GM19324 (cell line): ENCODE measurements around the gene ACOX3.
"Not testable (repeated sequence)": the region's sequence is repeated elsewhere in the genome, so short reads cannot be mapped to it uniquely, and the experiment has no call there.

Source experiments
- ATAC-seq: cut with Tn5 transposase; IDR thresholded peaks from one replicate; pipeline ENCODE4 v1.9.1; 2021; ENCODE audit warnings: mild to moderate bottlenecking, moderate library complexity; ENCODE audit not compliant: unreplicated experiment, low FRiP score

Gene ACOX3

GRCh38 chr4:8391071-8391470, 49.5 kb downstream of the ACOX3 start:
- no peak for ATAC-seq

- no peak for ATAC-seq
Observed at GRCh38 chr4:8390577-8390976, 49.9 kb downstream of the ACOX3 start.

- no peak for ATAC-seq
Observed at GRCh38 chr4:8388528-8388870, 52.0 kb downstream of the ACOX3 start.

- ATAC-seq: no peak
Observed at GRCh38 chr4:8387615-8388527, 52.7 kb downstream of the ACOX3 start.

- no peak for ATAC-seq
Observed at GRCh38 chr4:8387194-8387593, 53.3 kb downstream of the ACOX3 start.

- ATAC-seq: no peak
Observed at GRCh38 chr4:8386731-8387130, 53.8 kb downstream of the ACOX3 start.

- ATAC-seq: not testable (repeated sequence)
Observed at GRCh38 chr4:8386131-8386530, 54.4 kb downstream of the ACOX3 start.

- ATAC-seq: no peak
Observed at GRCh38 chr4:8385611-8386010, 54.9 kb downstream of the ACOX3 start.

GRCh38 chr4:8385106-8385505, 55.4 kb downstream of the ACOX3 start:
- no peak for ATAC-seq

GRCh38 chr4:8384397-8385060, 56.0 kb downstream of the ACOX3 start:
- no peak for ATAC-seq

- ATAC-seq: no peak
Observed at GRCh38 chr4:8383451-8384160, 56.9 kb downstream of the ACOX3 start.

GRCh38 chr4:8383016-8383415, 57.5 kb downstream of the ACOX3 start:
- ATAC-seq: no peak

- ATAC-seq: no peak
Observed at GRCh38 chr4:8381814-8382581, 58.5 kb downstream of the ACOX3 start.

GRCh38 chr4:8380511-8381415, 59.8 kb downstream of the ACOX3 start:
- no peak for ATAC-seq

GRCh38 chr4:8379771-8380170, 60.8 kb downstream of the ACOX3 start:
- no peak for ATAC-seq

- no peak for ATAC-seq
Observed at GRCh38 chr4:8379281-8379680, 61.2 kb downstream of the ACOX3 start.

- ATAC-seq: no peak
Observed at GRCh38 chr4:8378776-8379175, 61.7 kb downstream of the ACOX3 start.

- ATAC-seq: no peak
Observed at GRCh38 chr4:8378101-8378724, 62.3 kb downstream of the ACOX3 start.
